K562 (cell line): ENCODE measurements around the gene CEND1. TPM values are rescaled to one million over a fixed set of nuclear protein-coding genes. Genes with fewer than 3 reads are reported as not detected.
A peak's percentile ranks its signal among the peaks of the same experiment; 100 is the strongest.

ENCODE experiments used
- BMI1 ChIP-seq: fragments of 150-350 bp; IDR thresholded peaks from 2 replicates; pipeline ENCODE4 v1.6.1; 2014; ENCODE audit warnings: low read length
- CAMTA2 ChIP-seq: fragments of 250-450 bp; sonication (Bioruptor Pico); conservative IDR thresholded peaks from 2 replicates; pipeline ENCODE4 v1.5.1; 2022
- CREB1 ChIP-seq, 2 experiments: sonication (generic) in 1 of 2; formaldehyde crosslinking in 1 of 2; IDR thresholded peaks; 2 replicates each; pipeline versions ENCODE4 v1.6.1 to v1.8.0; 2012 to 2022; ENCODE audit warnings: inconsistent platforms in 1 of 2, mild to moderate bottlenecking in 1 of 2, missing genetic modification reagents in 1 of 2, moderate library complexity in 1 of 2
- CREM ChIP-seq: IDR thresholded peaks from 2 replicates; pipeline ENCODE4 v1.6.1; 2014; ENCODE audit warnings: antibody characterized with exemption, low read depth
- DMBX1 ChIP-seq: fragments of 250-450 bp; sonication (Bioruptor Pico); IDR thresholded peaks from 2 replicates; pipeline ENCODE4 v1.8.0; 2022; ENCODE audit warnings: inconsistent platforms, mild to moderate bottlenecking, moderate library complexity, borderline replicate concordance
- ETS2 ChIP-seq: IDR thresholded peaks from 2 replicates; pipeline ENCODE4 v1.6.1; 2016; ENCODE audit warnings: borderline replicate concordance, missing genetic modification characterization, mild to moderate bottlenecking, moderate library complexity, missing compliant biosample characterization; ENCODE audit not compliant: poor library complexity, severe bottlenecking
- ETV5 ChIP-seq: sonication (generic); formaldehyde crosslinking; IDR thresholded peaks from 2 replicates; pipeline ENCODE4 v1.4.0; 2020; ENCODE audit warnings: low read depth, mild to moderate bottlenecking, missing genetic modification reagents
- ETV6 ChIP-seq, 3 experiments: fragments of 150-350 bp in 1 of 3; sonication (generic) in 1 of 3; formaldehyde crosslinking in 1 of 3; IDR thresholded peaks; 2 replicates each; pipeline versions ENCODE4 v1.6.1 to v1.8.0; 2014 to 2022; ENCODE audit warnings: borderline replicate concordance in 2 of 3, low read depth in 2 of 3, antibody characterized with exemption in 1 of 3, low read length in 1 of 3, mild to moderate bottlenecking in 1 of 3, missing genetic modification reagents in 1 of 3
- EZH2 ChIP-seq: IDR thresholded peaks from 2 replicates; pipeline ENCODE4 v1.6.1; 2012; ENCODE audit warnings: low read depth, mild to moderate bottlenecking, inconsistent platforms, low read length, borderline replicate concordance
- HMG20B ChIP-seq: fragments of 250-450 bp; sonication (Bioruptor Pico); IDR thresholded peaks from 2 replicates; pipeline ENCODE4 v1.5.0; 2021; ENCODE audit warnings: mild to moderate bottlenecking
- HMGN3 ChIP-seq: IDR thresholded peaks from 2 replicates; pipeline ENCODE4 v1.6.1; 2011; ENCODE audit warnings: borderline replicate concordance, low read depth, mild to moderate bottlenecking, mixed read lengths, low read length; ENCODE audit not compliant: insufficient read length; ENCODE audit errors: extremely low read depth
- MBD2 ChIP-seq: sonication (generic); IDR thresholded peaks from 2 replicates; pipeline ENCODE4 v1.6.1; 2016; ENCODE audit warnings: low read depth, borderline replicate concordance
- MTA1 ChIP-seq: fragments of 450-650 bp; IDR thresholded peaks from 2 replicates; pipeline ENCODE4 v1.6.1; 2017; ENCODE audit warnings: borderline replicate concordance
- POLR3A ChIP-seq: IDR thresholded peaks from 2 replicates; pipeline ENCODE4 v1.6.1; 2011; ENCODE audit warnings: borderline replicate concordance, mild to moderate bottlenecking, moderate library complexity; ENCODE audit not compliant: insufficient read length, insufficient read depth; ENCODE audit errors: extremely low read depth
- ZNF444 ChIP-seq: fragments of 250-450 bp; sonication (Bioruptor Pico); IDR thresholded peaks from 2 replicates; pipeline ENCODE4 v1.4.0; 2020; ENCODE audit warnings: mild to moderate bottlenecking, moderate library complexity
- ZNF778 ChIP-seq: fragments of 450-650 bp; formaldehyde crosslinking; IDR thresholded peaks from 2 replicates; pipeline ENCODE4 v1.4.0; 2020; ENCODE audit warnings: mild to moderate bottlenecking, moderate library complexity
- polyA plus RNA-seq, 8 experiments: library from polyadenylated mRNA; depleted of rRNA in 4 of 8; stranded (reverse) in 5 of 8; unstranded in 3 of 8; fragments of >200 nt; fragmentation: Nextera tagmentation in 2 of 8; fragmentation: Illumina TruSeq in 1 of 8; extraction: Ambion mirVana in 2 of 8; extraction: Trizol in 1 of 8; gene quantifications; 2 replicates each; pipeline versions ENCODE4 v1.2.1 to v1.2.3, GENCODE V29; 2011 to 2014; ENCODE audit warnings: inconsistent platforms in 1 of 8, missing spikeins in 1 of 8
- total RNA-seq, 7 experiments: library from RNA; depleted of rRNA in 6 of 7; stranded (reverse); fragments of >200 nt in 6 of 7; fragmentation: Illumina TruSeq in 2 of 7; extraction: Trizol in 2 of 7; gene quantifications; 2 replicates each; pipeline versions ENCODE4 v1.2.1 to v1.2.3, GENCODE V29; 2011 to 2021; ENCODE audit warnings: low replicate concordance in 1 of 7
- TF ChIP-seq, protein P1 (sequence below): sonication (generic); IDR thresholded peaks from 2 replicates; pipeline ENCODE4 v1.6.1; 2016
- TF ChIP-seq, protein P2 (sequence below): IDR thresholded peaks from 2 replicates; pipeline ENCODE4 v1.6.1; 2011; ENCODE audit warnings: borderline replicate concordance, low read depth, mild to moderate bottlenecking, moderate library complexity, low read length; ENCODE audit not compliant: insufficient read depth, poor library complexity, severe bottlenecking
- TF ChIP-seq, protein P3 (sequence below): fragments of 250-450 bp; sonication (Bioruptor Pico); IDR thresholded peaks from 2 replicates; pipeline ENCODE4 v1.9.0; 2021; ENCODE audit warnings: mild to moderate bottlenecking
- TF ChIP-seq, protein P4 (sequence below), 2 experiments: IDR thresholded peaks; 2 replicates each; pipeline ENCODE4 v1.6.1; 2011; ENCODE audit warnings: borderline replicate concordance in 1 of 2, control low read depth in 1 of 2, low read depth in 1 of 2, low read length in 1 of 2, mild to moderate bottlenecking in 1 of 2, mixed read lengths in 1 of 2, moderate library complexity in 1 of 2; ENCODE audit not compliant: insufficient read depth in 1 of 2, insufficient read length in 1 of 2, poor library complexity in 1 of 2, severe bottlenecking in 1 of 2; ENCODE audit errors: extremely low read depth in 1 of 2
- TF ChIP-seq, protein P5 (sequence below): fragments of 250-450 bp; sonication (Bioruptor Pico); IDR thresholded peaks from 2 replicates; pipeline ENCODE4 v1.5.0; 2021

The CEND1 gene
- total and polyA plus RNA-seq, 9 of the 15 experiments (the other 6 are each of a cell fraction or from before 2014, with no cell fraction given), result 0.13 to 0.18 (median 0.16) TPM; not detected in 6

DNA sequence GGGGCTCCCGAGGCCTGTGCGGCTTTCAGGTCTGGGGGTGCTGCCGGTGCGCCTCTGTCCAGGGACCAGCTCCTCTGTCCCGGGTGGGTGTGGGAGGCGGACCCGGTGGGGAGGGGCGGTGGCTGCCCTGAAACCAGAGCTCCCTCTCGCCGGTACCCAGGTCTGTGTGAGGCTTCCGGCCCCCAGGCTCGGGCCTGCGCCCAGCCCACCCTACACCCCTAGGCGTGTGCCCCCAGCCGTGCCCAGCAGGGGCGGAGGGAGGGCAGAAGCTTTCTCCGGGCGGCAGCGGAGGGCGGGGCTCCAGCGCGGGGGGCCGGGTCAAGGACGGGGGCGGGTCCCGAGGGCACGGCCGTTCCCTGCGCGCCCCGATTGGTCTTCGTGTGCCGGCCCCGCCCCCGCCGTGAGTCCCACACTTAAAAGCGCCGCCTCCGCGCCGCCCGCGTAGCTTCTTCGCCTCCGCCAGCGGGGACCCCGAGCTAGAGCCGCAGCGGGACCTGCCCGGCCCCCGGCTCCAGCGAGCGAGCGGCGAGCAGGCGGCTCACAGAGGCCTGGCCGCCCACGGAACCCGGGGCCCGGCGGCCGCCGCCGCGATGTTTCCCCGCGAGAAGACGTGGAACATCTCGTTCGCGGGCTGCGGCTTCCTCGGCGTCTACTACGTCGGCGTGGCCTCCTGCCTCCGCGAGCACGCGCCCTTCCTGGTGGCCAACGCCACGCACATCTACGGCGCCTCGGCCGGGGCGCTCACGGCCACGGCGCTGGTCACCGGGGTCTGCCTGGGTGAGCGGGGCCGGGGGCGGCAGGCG lies 29.4 kb upstream of the CEND1 start (continued):
- TF ChIP-seq EZH2 (no peak), ETV5 (CRISPR knock-in tag) (no peak), ETV6 (IDR thresholded peaks at IDR 0.05; ENCODE audit: borderline replicate concordance in 1 of 2, low read depth in 2 of 2, low read length in 1 of 2) (no peak), ETV6 (CRISPR knock-in tag; IDR thresholded peaks at IDR 0.05; ENCODE audit: borderline replicate concordance) (no peak), HMG20B (CRISPR knock-in tag) (no peak), CREB1 (IDR thresholded peaks at IDR 0.05) (peak; percentile 34; the same call in 1 of the 2 replicates), CREB1 (CRISPR knock-in tag; IDR thresholded peaks at IDR 0.05) (no peak), DMBX1 (CRISPR knock-in tag) (no peak), POLR3A (no peak), ZNF444 (CRISPR knock-in tag) (no peak), BMI1 (no peak), HMGN3 (peak; percentile 27), MBD2 (peak; percentile 60; the same call in 1 of the 2 replicates), CREM (peak; percentile 3; the same call in 1 of the 2 replicates), CAMTA2 (CRISPR knock-in tag) (no peak), MTA1 (no peak), ZNF778 (CRISPR knock-in tag) (no peak), ETS2 (no peak)
- TF ChIP-seq, protein P1, sequence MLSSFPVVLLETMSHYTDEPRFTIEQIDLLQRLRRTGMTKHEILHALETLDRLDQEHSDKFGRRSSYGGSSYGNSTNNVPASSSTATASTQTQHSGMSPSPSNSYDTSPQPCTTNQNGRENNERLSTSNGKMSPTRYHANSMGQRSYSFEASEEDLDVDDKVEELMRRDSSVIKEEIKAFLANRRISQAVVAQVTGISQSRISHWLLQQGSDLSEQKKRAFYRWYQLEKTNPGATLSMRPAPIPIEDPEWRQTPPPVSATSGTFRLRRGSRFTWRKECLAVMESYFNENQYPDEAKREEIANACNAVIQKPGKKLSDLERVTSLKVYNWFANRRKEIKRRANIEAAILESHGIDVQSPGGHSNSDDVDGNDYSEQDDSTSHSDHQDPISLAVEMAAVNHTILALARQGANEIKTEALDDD, result no peak
- TF ChIP-seq, protein P2, sequence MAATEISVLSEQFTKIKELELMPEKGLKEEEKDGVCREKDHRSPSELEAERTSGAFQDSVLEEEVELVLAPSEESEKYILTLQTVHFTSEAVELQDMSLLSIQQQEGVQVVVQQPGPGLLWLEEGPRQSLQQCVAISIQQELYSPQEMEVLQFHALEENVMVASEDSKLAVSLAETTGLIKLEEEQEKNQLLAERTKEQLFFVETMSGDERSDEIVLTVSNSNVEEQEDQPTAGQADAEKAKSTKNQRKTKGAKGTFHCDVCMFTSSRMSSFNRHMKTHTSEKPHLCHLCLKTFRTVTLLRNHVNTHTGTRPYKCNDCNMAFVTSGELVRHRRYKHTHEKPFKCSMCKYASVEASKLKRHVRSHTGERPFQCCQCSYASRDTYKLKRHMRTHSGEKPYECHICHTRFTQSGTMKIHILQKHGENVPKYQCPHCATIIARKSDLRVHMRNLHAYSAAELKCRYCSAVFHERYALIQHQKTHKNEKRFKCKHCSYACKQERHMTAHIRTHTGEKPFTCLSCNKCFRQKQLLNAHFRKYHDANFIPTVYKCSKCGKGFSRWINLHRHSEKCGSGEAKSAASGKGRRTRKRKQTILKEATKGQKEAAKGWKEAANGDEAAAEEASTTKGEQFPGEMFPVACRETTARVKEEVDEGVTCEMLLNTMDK, result no peak
- TF ChIP-seq, protein P3, sequence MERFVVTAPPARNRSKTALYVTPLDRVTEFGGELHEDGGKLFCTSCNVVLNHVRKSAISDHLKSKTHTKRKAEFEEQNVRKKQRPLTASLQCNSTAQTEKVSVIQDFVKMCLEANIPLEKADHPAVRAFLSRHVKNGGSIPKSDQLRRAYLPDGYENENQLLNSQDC (CRISPR knock-in tag), result no peak
- TF ChIP-seq, protein P4, sequence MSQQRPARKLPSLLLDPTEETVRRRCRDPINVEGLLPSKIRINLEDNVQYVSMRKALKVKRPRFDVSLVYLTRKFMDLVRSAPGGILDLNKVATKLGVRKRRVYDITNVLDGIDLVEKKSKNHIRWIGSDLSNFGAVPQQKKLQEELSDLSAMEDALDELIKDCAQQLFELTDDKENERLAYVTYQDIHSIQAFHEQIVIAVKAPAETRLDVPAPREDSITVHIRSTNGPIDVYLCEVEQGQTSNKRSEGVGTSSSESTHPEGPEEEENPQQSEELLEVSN (IDR thresholded peaks at IDR 0.05; ENCODE audit: borderline replicate concordance in 1 of 2, extremely low read depth in 1 of 2, insufficient read depth in 1 of 2, insufficient read length in 1 of 2, low read depth in 1 of 2, low read length in 1 of 2, poor library complexity in 1 of 2, severe bottlenecking in 1 of 2), result peak; percentile 26 to 70
- TF ChIP-seq, protein P5, sequence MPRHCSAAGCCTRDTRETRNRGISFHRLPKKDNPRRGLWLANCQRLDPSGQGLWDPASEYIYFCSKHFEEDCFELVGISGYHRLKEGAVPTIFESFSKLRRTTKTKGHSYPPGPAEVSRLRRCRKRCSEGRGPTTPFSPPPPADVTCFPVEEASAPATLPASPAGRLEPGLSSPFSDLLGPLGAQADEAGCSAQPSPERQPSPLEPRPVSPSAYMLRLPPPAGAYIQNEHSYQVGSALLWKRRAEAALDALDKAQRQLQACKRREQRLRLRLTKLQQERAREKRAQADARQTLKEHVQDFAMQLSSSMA (CRISPR knock-in tag), result no peak
